A549 treated with Mapracorat at 1 μM for 4 hours (cell line): Measurements from ENCODE around the gene PPOX. TPM values are rescaled to one million over a fixed set of nuclear protein-coding genes. Genes with fewer than 3 reads are reported as not detected.

ENCODE experiments used
- total RNA-seq: library from RNA; stranded (reverse); fragments of 200-300 nt; extraction: Qiagen RNA extraction; gene quantifications from 5 replicates; pipeline ENCODE4 v1.2.3, GENCODE V29; 2022

PPOX gene
- 12.2 to 19.4 TPM (median 15.1 TPM) in 5 replicates for total RNA-seq

GRCh38 chr1:161165742-161166668 is at the start of gene PPOX:
PPOX (plus strand) TSS chr1:161166426; CDS start chr1:161166848, 422 bp downstream.

DNA sequence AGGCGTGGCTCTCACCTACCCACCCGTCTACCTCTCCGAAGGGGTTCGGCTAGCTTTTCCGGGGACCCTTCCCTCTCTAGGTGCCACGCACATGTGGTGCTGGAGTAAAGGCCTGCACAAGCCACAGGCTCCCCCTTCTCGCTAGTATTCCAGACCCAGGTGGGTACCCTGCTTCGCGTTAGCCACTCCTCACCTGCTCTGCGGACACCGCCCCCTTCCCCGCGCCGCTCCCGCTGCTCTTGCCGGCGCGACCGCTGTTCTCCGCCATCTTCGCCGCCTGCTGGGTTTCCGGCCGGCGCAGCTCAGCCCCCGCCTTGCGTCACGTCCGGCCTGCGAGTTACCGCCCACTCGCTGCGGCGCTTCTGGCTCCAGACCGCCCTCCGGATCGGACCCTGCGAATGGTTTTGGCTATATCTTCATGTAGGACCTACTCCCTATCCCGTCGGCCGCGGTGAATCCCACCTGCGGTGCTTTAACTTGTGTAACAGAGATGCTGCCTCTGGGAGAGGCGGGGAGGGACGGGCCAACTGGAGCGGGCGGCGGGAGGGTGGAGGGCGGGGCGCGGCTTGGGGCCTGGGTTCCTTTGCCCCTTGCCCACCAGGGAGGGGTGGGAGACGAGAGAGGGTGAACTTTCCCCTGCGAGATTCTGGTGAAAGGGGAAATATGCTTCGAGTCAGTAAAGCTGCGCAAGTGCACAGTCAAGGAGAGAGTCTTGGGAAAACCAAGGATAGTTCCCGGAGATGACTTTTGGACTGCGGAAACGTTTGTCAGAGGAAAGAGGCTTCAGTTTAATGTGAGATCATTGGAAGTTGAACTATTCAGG is 48.3 kb upstream of the PPOX start, which contains the start of the genes NIT1 and PFDN2:
NIT1 (plus strand) TSS at position 347 of the 823 bp plus-strand sequence; CDS start at position 419, 72 bp downstream.
PFDN2 (minus strand) TSS at position 279 of the 823 bp plus-strand sequence; CDS start at position 268, 11 bp downstream.

DNA sequence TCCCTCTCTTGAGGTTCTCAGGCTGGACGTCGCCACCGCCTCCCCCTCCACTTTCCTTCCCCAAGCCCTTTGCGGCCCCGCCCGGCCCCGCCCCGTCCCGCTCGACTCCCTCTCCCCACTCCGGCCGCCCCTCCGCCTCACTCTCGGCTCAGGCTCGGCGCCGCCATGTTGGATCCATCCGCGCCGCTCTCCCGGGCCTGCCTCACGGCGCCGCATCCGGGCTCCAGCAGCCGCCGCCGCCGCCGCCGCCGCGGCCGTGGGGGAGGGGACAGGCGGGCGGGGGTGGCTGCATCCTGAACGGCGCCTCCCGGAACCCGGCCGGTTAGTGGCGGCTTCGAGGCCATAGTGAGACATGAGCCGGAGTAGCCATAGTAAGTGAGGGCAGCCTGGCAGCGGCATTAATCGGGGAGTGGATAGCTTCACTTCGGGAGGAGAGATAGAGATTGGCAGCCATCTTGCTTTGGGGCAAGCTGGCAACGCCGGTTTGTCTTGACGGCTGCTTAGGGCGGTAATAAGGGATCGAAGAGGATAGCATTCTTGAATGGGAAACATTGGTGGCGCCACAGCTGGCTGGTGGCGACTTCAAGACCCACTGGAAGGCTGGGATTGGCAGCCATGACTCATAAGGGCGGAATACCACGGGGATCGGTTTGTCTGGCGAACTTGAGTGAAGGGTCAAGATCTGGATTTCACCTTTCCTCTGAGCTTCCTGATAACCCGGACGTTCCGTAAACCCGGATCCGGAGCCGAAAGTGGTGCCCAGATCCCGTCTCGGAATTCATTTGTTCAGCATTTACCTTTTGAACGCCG is 33.6 kb upstream of the PPOX start, which contains the start of gene DEDD:
DEDD (minus strand) TSS at position 258 of the 810 bp plus-strand sequence. CDS start 8,205 bp downstream, outside the sequence.

GRCh38 chr1:161153682-161154337 is 12.4 kb upstream of the PPOX start, which contains the start of gene UFC1:
UFC1 (plus strand) TSS chr1:161153978; CDS start chr1:161153998, 20 bp downstream.

DNA sequence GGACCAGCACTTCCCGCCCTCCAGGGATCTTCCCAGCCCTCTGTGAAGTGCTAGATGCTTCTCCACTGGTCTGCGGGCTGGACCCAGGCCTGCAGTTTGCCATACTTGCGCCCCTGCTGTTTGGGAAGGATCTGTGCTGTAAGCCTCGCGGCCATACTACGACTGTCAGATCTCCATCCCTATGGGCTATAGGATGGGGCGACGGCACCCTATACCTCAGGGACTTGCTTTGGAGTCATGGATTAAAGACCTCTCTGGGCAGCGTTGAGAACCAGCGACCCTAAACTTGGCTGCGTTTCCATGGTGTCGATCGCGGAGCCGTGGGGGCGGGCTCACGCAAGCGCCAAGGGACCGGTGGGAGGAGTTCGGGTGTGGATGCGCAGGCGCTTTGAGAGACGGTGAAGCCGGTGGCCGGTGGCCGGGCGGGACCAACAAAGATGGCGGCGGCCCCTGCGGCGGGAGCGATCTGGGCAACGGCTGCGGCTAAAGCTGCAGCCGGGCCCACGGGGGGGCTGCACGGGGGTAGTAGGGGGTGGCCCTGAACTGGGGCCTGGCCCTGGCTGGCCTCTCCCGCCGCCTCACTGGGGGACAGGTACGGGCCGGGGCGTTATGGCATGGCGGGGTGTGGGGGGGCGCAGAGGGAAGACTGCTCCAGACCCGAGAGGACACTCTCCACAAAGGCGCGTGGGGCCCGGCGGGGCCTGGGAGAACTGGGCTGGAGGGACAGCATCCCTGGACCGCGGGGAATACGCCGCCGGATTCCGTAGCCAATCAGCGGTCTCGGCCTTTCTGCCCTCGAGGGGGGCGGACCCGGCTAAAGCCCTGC is 6.9 kb upstream of the PPOX start, which contains the start of gene USP21:
USP21 (plus strand) TSS at position 414 of the 826 bp plus-strand sequence. CDS start 1,141 bp downstream, outside the sequence.

GRCh38 chr1:161177112-161177935 is 11.1 kb downstream of the PPOX start, which contains the start of gene B4GALT3:
B4GALT3 (minus strand) TSS chr1:161177507; CDS start chr1:161176060, 1,447 bp downstream.

GRCh38 chr1:161198897-161199431 is 32.7 kb downstream of the PPOX start, which contains the start of gene ADAMTS4:
ADAMTS4 (minus strand) TSS chr1:161199054; CDS start chr1:161198627, 427 bp downstream.

GRCh38 chr1:161201836-161202712 is 35.8 kb downstream of the PPOX start, which contains the start of gene NDUFS2:
NDUFS2 (plus strand) TSS chr1:161202367; CDS start chr1:161202386, 19 bp downstream.

DNA sequence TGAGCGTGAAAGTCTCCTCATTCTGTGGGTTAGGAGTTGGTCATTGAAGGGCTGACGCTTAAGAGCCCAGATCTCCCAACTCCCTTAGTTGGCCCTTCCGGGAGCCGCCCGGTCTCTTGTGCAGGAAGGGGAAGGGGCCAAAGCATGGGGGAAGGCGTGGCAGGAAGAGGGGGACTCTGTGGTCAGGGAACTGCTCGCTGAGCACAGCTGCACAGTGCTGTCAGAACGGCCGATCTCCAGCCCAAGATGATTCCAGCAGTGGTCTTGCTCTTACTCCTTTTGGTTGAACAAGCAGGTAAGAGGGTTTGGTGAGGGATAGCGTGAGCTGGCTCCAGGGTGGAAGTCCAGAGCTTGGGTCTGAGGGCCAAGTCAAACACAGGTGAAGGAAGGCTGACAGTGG is 48.9 kb downstream of the PPOX start, which contains the start of gene FCER1G:
FCER1G (plus strand) TSS at position 220 of the 400 bp plus-strand sequence; CDS start at position 247, 27 bp downstream.

Other genes with a start within 250 kb of the PPOX start
- gene ITLN2, start 211.6 kb upstream of the PPOX start, total RNA-seq: 0.55 to 0.85 TPM (median 0.62 TPM) in 5 replicates
- 50.8 to 59.9 TPM (median 55.2 TPM) in 5 replicates for gene F11R, start 145.3 kb upstream of the PPOX start, total RNA-seq
- gene TSTD1, start 127.5 kb upstream of the PPOX start, total RNA-seq: 0.25 TPM in 2 of 5 replicates, not detected in the others
- gene USF1, start 120.4 kb upstream of the PPOX start, total RNA-seq: 44.5 to 55.8 TPM (median 49.0 TPM) in 5 replicates
- 0.06 to 0.14 TPM (median 0.07 TPM) in 5 replicates for gene ARHGAP30, start 96.5 kb upstream of the PPOX start, total RNA-seq
- gene NECTIN4, start 76.9 kb upstream of the PPOX start, total RNA-seq: 1.5 to 2.2 TPM (median 1.9 TPM) in 5 replicates
- gene KLHDC9, start 68.1 kb upstream of the PPOX start, total RNA-seq: 1.0 to 2.7 TPM (median 1.5 TPM) in 5 replicates
- 95.5 to 125 TPM (median 108 TPM) in 5 replicates for gene PFDN2, start 48.4 kb upstream of the PPOX start, total RNA-seq
- 29.0 to 32.1 TPM (median 29.6 TPM) in 5 replicates for gene NIT1, start 48.3 kb upstream of the PPOX start, total RNA-seq
- gene DEDD, start 33.8 kb upstream of the PPOX start, total RNA-seq: 29.6 to 36.1 TPM (median 32.2 TPM) in 5 replicates
- gene UFC1, start 12.4 kb upstream of the PPOX start, total RNA-seq: 81.6 to 150 TPM (median 92.8 TPM) in 5 replicates
- 16.9 to 25.7 TPM (median 21.1 TPM) in 5 replicates for gene USP21, start 6.9 kb upstream of the PPOX start, total RNA-seq
- gene B4GALT3, start 11.1 kb downstream of the PPOX start, total RNA-seq: 20.4 to 27.7 TPM (median 25.8 TPM) in 5 replicates
- 0.02 TPM in 1 of 5 replicates, not detected in the others for gene ADAMTS4, start 32.6 kb downstream of the PPOX start, total RNA-seq
- 77.6 to 93.0 TPM (median 83.3 TPM) in 5 replicates for gene NDUFS2, start 35.9 kb downstream of the PPOX start, total RNA-seq
- gene FCER1G, start 48.9 kb downstream of the PPOX start, total RNA-seq: 0.28 to 0.54 TPM (median 0.34 TPM) in 3 of 5 replicates, not detected in the others
- not detected in 5 replicates for gene APOA2, start 57.2 kb downstream of the PPOX start, total RNA-seq
- gene TOMM40L, start 59.6 kb downstream of the PPOX start, total RNA-seq: 10.0 to 12.8 TPM (median 11.8 TPM) in 5 replicates
- not detected in 5 replicates for gene NR1I3, start 71.8 kb downstream of the PPOX start, total RNA-seq
- not detected in 5 replicates for gene PCP4L1, start 92.3 kb downstream of the PPOX start, total RNA-seq
- gene MPZ, start 143.5 kb downstream of the PPOX start, total RNA-seq: 0.09 to 0.43 TPM (median 0.27 TPM) in 4 of 5 replicates, not detected in the other
- gene SDHC, start 148.0 kb downstream of the PPOX start, total RNA-seq: 236 to 250 TPM (median 242 TPM) in 5 replicates
- gene CFAP126, start 201.4 kb downstream of the PPOX start, total RNA-seq: 0.19 to 0.32 TPM (median 0.24 TPM) in 3 of 5 replicates, not detected in the others